GM04504 (cell line): ENCODE measurements around the gene ZXDC.

ENCODE experiments used
- DNase-seq: peaks from one replicate; pipeline ENCODE4 v3.0.0-alpha.2; 2012; ENCODE audit warnings: low read depth

Gene ZXDC

DNA sequence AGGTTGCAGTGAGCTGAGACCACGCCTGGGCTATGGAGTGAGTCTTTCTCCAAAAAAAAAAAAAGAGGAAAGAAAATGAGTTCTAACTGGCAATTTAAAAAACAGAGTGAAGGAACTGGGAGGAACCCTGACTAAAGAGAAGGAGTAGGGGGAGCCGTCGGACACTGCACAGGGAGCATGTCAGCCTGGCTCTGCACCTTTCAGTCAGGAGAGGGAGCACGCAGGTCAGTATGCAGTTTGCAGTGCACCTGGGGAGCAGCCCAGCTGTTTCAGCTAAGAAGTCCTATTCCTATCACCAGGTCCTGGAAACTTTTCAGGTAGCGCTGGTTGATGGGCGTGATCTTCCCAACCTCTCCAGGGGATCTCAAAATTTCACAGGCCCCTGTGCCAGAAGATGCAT, 14.9 kb upstream of the ZXDC start:
- no peak for DNase-seq

GRCh38 chr3:126488886-126489569, 13.3 kb upstream of the ZXDC start:
- DNase-seq = no peak

GRCh38 chr3:126488185-126488584, 12.5 kb upstream of the ZXDC start:
- DNase-seq = no peak

GRCh38 chr3:126487151-126487771, 11.6 kb upstream of the ZXDC start:
- DNase-seq = no peak

DNA sequence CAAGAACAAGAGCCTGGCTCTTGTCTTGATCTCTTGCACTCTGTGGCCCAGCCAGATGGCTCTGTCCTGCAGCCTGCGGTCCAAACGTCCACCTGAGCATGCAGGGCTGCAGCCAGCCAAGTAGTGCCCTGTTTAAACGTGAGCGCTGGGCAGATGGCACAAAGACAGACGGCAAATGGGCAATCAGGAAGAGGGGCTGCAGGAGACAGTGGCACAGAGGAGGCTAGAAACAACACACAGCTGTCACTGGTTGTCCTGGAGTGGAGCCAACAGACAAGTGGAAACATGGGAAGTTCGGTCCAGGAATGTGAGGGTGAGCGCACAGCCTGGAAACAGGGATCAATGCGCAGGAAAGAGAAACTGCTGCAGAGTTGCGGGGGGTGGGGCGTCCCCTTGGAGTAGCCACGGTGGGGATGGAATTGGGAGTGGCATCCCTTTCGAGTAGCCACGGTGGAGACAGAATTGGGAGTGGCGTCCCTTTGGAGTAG, 10.7 kb upstream of the ZXDC start:
- no peak for DNase-seq

- DNase-seq = no peak
Measured at GRCh38 chr3:126485956-126486355, 10.3 kb upstream of the ZXDC start.

DNA sequence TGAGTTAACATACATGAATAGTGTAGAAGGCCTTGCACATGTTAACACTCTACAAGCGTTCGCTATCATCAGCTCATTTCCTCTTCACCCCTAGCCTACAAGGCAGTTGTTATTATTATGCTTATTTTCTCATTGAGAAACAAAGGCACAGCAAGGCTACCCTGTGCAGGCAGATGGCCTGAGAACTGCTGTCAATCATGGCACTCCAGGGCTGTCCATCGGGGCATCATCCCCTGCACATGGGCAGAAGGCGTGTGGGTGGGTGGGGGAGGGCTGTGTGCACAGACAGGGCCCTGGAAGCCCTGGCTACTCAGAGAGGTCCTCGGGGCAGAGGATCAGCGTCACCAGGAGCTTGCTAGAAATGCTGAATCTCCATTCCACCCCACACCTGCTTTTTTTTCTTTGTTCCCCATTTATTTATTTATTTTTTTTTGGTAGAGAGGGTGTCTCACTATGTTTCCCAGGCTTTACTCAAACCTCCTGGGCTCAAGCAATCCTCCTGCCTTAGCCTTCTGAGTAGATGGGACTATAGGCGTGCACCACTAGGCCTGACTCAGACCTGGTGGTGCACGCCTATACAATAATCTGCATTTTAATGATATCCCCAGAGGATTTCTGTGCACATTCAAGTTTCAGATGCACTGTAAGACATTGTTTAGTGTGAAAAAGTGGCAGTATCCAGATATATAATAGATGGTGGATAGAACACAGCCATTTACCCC, 9.6 kb upstream of the ZXDC start:
- DNase-seq = no peak

DNA sequence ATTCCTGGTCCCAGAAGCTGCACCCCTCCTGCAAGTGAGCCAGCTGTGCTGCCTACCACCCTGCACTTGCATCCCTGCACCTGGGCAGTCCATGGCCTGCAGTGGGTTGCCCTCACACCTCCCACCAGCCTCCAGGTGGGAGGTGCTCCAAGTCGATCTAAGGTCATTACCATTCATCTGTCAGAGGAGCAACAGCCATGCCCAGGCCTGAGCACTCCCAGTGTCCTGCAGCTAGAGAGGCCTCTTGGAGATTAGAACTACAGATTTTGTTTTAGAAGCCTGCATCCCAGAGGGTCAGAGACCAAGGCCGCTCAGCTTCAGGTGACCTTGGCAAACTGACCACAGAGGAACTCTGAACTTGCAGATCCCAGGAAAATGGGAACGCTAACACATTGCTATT, 9.0 kb upstream of the ZXDC start:
- DNase-seq = no peak

GRCh38 chr3:126484148-126484547, 8.5 kb upstream of the ZXDC start:
- no peak for DNase-seq

GRCh38 chr3:126483321-126483761, 7.7 kb upstream of the ZXDC start:
- DNase-seq = no peak

DNA sequence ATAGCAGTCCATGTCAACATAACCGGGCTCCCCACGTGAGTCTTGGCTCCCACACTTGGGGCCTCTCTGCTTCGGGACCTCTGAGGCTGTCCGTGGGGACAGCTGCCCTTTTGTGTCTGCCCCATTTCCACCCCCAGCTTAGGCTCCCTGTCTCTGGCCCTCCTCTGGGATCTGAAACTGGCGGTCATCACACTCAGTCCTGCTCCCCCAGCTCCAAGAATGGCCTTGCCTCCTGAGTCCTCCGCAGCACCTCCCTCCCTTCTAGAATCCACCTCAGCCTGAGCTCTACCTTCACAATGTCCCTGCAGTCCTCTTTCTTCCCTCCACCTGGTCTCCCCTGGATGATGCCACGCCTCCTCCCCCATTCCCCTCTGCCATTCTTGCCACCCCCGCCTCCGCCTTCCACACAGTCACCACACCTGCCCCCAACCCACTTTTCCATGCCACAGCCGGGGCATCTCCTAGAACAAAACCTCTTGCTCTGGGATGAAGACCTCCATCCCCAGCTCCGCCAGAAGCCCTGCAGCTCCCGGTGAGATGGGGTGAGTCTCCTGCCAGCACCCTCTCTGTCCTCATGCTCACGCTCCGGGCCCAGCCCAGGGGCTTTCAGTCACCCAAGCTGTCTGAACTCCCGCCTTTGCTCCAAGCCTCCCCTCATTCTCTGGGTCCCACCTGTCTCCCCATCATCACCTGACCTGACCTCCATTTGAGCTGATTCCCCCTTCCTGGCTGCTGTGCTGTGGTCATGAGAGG, 7.0 kb upstream of the ZXDC start:
- DNase-seq = no peak

- DNase-seq = no peak
Measured at GRCh38 chr3:126481808-126482502, 6.3 kb upstream of the ZXDC start.

- no peak for DNase-seq
Measured at GRCh38 chr3:126480861-126481260, 5.2 kb upstream of the ZXDC start.

DNA sequence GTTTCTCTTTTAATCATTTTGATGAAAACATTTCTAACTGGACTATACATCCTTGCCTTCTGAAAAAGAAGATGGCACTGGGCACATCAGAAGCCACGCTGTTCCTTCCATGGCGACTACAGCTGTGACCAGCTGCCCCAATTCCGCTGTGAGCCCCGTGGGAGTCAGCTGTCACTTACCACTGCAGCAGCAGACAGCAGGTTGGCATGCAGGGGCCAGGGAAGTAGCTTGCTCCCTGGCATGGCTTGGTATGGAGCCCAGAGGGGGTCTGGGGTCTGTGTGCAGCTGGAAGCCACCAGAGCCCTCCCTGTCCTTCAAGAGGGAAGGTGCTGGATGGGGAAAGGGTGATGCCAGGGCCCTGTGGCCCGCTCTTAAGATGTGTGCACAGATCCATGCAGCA, 4.5 kb upstream of the ZXDC start:
- no peak for DNase-seq

- DNase-seq = no peak
Measured at GRCh38 chr3:126479642-126480041, 4.0 kb upstream of the ZXDC start.

GRCh38 chr3:126478581-126479310, 3.1 kb upstream of the ZXDC start:
- DNase-seq = no peak

DNA sequence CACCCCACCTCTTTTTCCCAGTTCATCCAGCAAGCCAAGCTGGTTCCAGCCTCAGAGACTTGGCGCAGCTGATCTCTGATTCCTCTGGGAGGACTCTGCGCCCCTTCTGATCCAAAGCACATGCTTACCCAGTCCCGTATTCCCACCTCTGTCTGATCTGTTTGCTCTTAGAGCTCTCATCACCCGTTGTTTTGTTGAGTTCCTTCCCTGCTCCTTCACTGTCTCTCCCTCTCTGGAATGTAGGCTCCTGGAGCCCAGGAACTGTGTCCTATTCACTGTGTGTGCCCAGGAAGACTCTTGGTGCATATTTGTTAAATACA, 1.3 kb upstream of the ZXDC start:
- no peak for DNase-seq

GRCh38 chr3:126476166-126477060, 722 bp upstream of the ZXDC start:
- DNase-seq = no peak

GRCh38 chr3:126474498-126475412, 936 bp downstream of the ZXDC start:
- no peak for DNase-seq
